Dendritic cell treated with granulocyte-macrophage colony-stimulating factor and Interleukin-4, amounts not matched to agents 40 ng/mL and 50 ng/mL, for 4 days (primary cell): ENCODE data around the gene CLK4.
A peak's percentile ranks its signal among the peaks of the same experiment; 100 is the strongest.
"Not testable (repeated sequence)": the region's sequence is repeated elsewhere in the genome, so short reads cannot be mapped to it uniquely, and the experiment has no call there.

Experiments used
- H3K27ac Mint-ChIP-seq: one replicate; pipeline ENCODE4 v1.8.0; 2022; ENCODE audit warnings: mild to moderate bottlenecking, mixed read lengths
- H3K27me3 Mint-ChIP-seq: one replicate; pipeline ENCODE4 v1.8.0; 2022; ENCODE audit warnings: mild to moderate bottlenecking, mixed read lengths
- H3K36me3 Mint-ChIP-seq: one replicate; pipeline ENCODE4 v1.8.0; 2022; ENCODE audit warnings: low read depth, mixed read lengths
- H3K4me1 Mint-ChIP-seq: one replicate; pipeline ENCODE4 v1.8.0; 2022; ENCODE audit warnings: low read depth, mixed read lengths
- H3K4me3 Mint-ChIP-seq: one replicate; pipeline ENCODE4 v1.8.0; 2022; ENCODE audit warnings: mild to moderate bottlenecking, moderate library complexity, mixed read lengths
- H3K9me3 Mint-ChIP-seq: one replicate; pipeline ENCODE4 v1.8.0; 2022; ENCODE audit warnings: mixed read lengths
- intact Hi-C: fragments of 100-400 bp; cut with micrococcal nuclease; formaldehyde crosslinking; loops from one replicate; pipeline ENCODE4 v1.15.0; 2022

The CLK4 gene

GRCh38 chr5:178587763-178588611 is 38.9 kb downstream of the CLK4 start:
- H3K4me1 Mint-ChIP-seq: peaks cover 29% of the 10 kb centered on the region
- H3K9me3 Mint-ChIP-seq: no peaks in the 10 kb centered on the region
- H3K27ac Mint-ChIP-seq: peak overlapping the region; percentile 50
- intact Hi-C loops: no loop called here
- H3K4me3 Mint-ChIP-seq: no peak overlapping the region
- H3K27me3 Mint-ChIP-seq: peaks cover 43% of the 10 kb centered on the region
- H3K36me3 Mint-ChIP-seq: no peaks in the 10 kb centered on the region

DNA sequence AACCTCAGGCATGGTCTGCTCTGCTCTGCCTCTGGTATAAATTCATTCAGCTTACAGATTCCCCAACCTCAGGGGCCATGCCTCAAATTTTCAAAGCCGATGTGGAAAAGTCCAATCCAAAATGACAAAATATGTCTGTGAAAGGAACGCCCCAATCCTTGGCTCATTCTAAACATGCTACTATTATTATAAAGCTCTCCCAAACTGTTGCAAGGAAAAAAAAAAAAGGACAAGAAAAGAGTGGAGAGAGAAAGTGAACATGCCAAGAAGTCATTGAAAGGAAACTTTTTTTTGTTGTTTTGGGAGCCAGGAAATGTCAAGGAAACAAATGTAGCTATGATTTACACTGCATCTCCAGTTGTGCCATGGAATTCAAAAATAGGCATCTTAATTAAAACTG is 40.5 kb downstream of the CLK4 start:
- no peaks in the 10 kb centered on the region for H3K9me3 Mint-ChIP-seq
- intact Hi-C loops: no loop called here
- no peak overlapping the region for H3K4me3 Mint-ChIP-seq
- H3K27ac Mint-ChIP-seq: no peak overlapping the region
- H3K36me3 Mint-ChIP-seq: no peaks in the 10 kb centered on the region
- H3K27me3 Mint-ChIP-seq: peaks cover 36% of the 10 kb centered on the region
- H3K4me1 Mint-ChIP-seq: peaks cover 29% of the 10 kb centered on the region

DNA sequence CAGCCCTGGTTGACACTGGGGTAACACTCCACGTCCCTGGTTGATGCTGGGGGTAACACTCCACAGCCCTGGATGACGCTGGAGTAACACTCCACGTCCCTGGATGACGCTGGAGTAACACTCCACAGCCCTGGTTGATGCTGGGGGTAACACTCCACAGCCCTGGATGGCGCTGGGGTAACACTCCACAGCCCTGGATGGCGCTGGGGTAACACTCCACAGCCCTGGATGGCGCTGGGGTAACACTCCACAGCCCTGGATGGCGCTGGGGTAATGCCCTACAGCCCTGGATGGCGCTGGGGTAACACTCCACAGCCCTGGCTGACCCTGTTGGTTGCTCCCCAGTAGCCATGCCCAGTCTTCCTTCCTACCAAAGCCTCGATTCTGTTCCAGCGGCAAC is 41.4 kb downstream of the CLK4 start:
- H3K4me3 Mint-ChIP-seq, H3K36me3 Mint-ChIP-seq, H3K27ac Mint-ChIP-seq, intact Hi-C loops, H3K9me3 Mint-ChIP-seq: not testable (repeated sequence)
- Mint-ChIP-seq H3K27me3 (peaks cover 27% of the 10 kb centered on the region), H3K4me1 (peaks cover 23% of the 10 kb centered on the region)

DNA sequence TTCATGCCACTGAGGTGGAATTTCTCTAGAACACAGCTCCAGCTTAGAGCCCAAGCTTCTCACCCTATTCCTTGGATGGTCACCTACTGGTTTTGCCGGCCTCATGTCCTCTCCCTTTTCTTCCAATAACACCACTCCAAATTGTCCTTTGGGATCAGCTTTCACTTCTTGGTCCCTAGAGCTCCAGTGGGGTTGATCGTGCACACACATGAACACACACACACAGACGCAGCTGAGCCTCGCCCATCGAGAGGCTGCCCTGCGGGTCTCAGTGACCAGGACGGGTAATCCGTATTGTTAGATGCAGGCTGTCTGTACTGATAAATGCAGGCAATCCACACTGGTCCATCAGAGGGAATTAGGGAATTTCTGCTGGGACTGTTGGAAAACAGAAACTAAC is 43.6 kb downstream of the CLK4 start:
- Mint-ChIP-seq H3K9me3 (no peaks in the 10 kb centered on the region), H3K36me3 (no peaks in the 10 kb centered on the region), H3K4me3 (no peak overlapping the region), H3K4me1 (peaks cover 9% of the 10 kb centered on the region), H3K27me3 (peaks cover 13% of the 10 kb centered on the region), H3K27ac (no peak overlapping the region)
- intact Hi-C loops: no loop called here

GRCh38 chr5:178582291-178582690 is 44.6 kb downstream of the CLK4 start:
- no peaks in the 10 kb centered on the region for H3K9me3 Mint-ChIP-seq
- H3K27ac Mint-ChIP-seq: no peak overlapping the region
- peaks cover 12% of the 10 kb centered on the region for H3K27me3 Mint-ChIP-seq
- intact Hi-C loops: no loop called here
- H3K36me3 Mint-ChIP-seq: no peaks in the 10 kb centered on the region
- no peak overlapping the region for H3K4me3 Mint-ChIP-seq
- peaks cover 2% of the 10 kb centered on the region for H3K4me1 Mint-ChIP-seq

- H3K27ac Mint-ChIP-seq: no peak overlapping the region
- H3K27me3 Mint-ChIP-seq: peaks cover 17% of the 10 kb centered on the region
- H3K4me1 Mint-ChIP-seq: peaks cover 8% of the 10 kb centered on the region
- H3K4me3 Mint-ChIP-seq: no peak overlapping the region
- no peaks in the 10 kb centered on the region for H3K36me3 Mint-ChIP-seq
- no peaks in the 10 kb centered on the region for H3K9me3 Mint-ChIP-seq
- intact Hi-C loops: no loop called here
Observed at GRCh38 chr5:178581621-178582020, 45.2 kb downstream of the CLK4 start.

DNA sequence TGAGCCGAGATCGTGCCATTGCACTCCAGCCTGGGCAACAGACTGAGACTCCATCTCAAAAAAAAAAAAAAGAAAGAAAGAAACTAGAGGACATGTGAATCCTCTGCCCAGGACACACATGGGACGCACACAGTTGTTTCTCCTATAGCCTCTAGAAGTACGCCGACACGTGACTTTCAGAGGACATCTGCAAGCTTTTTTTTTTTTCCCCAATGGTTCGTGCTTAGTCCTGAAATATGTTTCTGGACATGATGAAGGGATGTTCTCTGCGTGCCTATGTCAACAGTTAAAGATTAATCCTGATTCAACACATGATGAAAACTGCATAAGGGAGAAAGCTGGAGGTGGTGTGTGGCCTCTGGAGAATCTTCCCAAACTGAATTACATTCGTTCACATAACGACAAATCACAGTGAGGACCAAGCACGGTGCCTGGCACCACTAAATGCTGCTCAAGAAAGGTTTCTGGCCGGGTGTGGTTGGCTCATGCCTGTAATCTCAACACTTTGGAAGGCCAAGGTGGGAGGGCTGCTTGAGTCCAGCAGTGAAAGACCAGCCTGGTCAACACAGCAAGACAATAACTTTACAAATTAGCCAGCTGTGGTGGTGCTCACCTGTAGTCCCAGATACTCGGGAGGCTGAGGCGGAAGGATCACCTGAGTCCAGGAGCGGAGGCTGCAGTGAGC is 46.4 kb downstream of the CLK4 start:
- Mint-ChIP-seq H3K4me3 (no peak overlapping the region), H3K36me3 (no peaks in the 10 kb centered on the region), H3K27ac (no peak overlapping the region), H3K9me3 (no peaks in the 10 kb centered on the region), H3K4me1 (peaks cover 12% of the 10 kb centered on the region), H3K27me3 (peaks cover 30% of the 10 kb centered on the region)
- intact Hi-C loops: no loop called here

GRCh38 chr5:178577944-178578343 is 48.9 kb downstream of the CLK4 start:
- Mint-ChIP-seq H3K27me3 (peaks cover 38% of the 10 kb centered on the region), H3K4me1 (peaks cover 12% of the 10 kb centered on the region), H3K4me3 (no peak overlapping the region), H3K27ac (no peak overlapping the region), H3K9me3 (no peaks in the 10 kb centered on the region), H3K36me3 (no peaks in the 10 kb centered on the region)
- intact Hi-C loops: no loop called here

GRCh38 chr5:178577376-178577839 is 49.4 kb downstream of the CLK4 start:
- Mint-ChIP-seq H3K27ac (peak overlapping the region; percentile 58), H3K9me3 (peaks cover 2% of the 10 kb centered on the region), H3K4me1 (peaks cover 12% of the 10 kb centered on the region), H3K36me3 (no peaks in the 10 kb centered on the region), H3K27me3 (peaks cover 38% of the 10 kb centered on the region), H3K4me3 (peak overlapping the region; percentile 74)
- intact Hi-C loops: no loop called here

- peaks cover 8% of the 10 kb centered on the region for H3K9me3 Mint-ChIP-seq
- H3K27ac Mint-ChIP-seq: peak overlapping the region; percentile 58
- H3K4me3 Mint-ChIP-seq: peak overlapping the region; percentile 74
- H3K36me3 Mint-ChIP-seq: no peaks in the 10 kb centered on the region
- peaks cover 12% of the 10 kb centered on the region for H3K4me1 Mint-ChIP-seq
- intact Hi-C loops: no loop called here
- peaks cover 37% of the 10 kb centered on the region for H3K27me3 Mint-ChIP-seq
Observed at GRCh38 chr5:178576591-178577351, 50.1 kb downstream of the CLK4 start.

DNA sequence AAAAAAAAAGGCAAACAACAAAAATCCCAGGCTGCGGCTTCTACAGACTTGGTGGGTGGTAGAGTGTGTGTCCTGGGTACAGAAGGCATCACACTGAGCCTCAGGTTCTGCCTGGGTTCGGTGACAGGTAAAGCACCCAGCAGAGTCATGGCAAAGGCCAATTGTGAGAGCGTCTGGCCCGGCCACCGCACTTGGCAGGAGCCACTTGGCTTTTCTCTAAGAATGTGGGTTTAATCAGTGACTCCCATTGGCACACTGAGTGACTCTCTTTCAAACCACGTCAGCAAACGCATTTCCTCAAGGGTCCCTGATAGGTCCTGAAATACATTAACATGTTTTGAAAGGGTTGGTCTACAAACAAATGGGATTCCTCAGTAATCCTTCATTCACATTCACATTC is 53.6 kb downstream of the CLK4 start:
- H3K4me1 Mint-ChIP-seq: peaks cover 22% of the 10 kb centered on the region
- no peak overlapping the region for H3K27ac Mint-ChIP-seq
- intact Hi-C loops: no loop called here
- H3K9me3 Mint-ChIP-seq: peaks cover 10% of the 10 kb centered on the region
- H3K36me3 Mint-ChIP-seq: no peaks in the 10 kb centered on the region
- H3K27me3 Mint-ChIP-seq: peaks cover 34% of the 10 kb centered on the region
- no peak overlapping the region for H3K4me3 Mint-ChIP-seq

DNA sequence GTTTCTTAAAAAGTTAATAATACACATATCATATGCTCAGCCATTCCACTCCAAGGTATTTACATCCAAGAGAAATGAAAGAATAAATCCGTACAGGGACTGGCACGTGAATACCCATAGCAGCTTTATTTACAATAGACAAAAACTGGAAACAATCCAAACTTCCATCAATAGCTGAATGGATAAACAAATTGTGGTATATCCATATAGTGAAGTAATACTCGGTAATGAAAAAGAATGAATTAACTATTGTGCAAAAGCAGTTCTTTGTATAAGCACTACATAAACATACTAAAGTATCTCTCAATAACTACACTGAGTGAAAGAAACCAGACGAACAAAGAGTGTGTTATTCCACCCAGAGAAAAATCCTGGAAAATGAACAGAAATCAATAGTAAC is 54.2 kb downstream of the CLK4 start:
- Mint-ChIP-seq H3K27ac (no peak overlapping the region), H3K36me3 (no peaks in the 10 kb centered on the region), H3K4me1 (peaks cover 22% of the 10 kb centered on the region), H3K9me3 (peaks cover 10% of the 10 kb centered on the region), H3K4me3 (no peak overlapping the region), H3K27me3 (peaks cover 29% of the 10 kb centered on the region)
- intact Hi-C loops: no loop called here

GRCh38 chr5:178569485-178569884 is 57.4 kb downstream of the CLK4 start:
- intact Hi-C loops: no loop called here
- Mint-ChIP-seq H3K9me3 (peaks cover 10% of the 10 kb centered on the region), H3K4me1 (peaks cover 13% of the 10 kb centered on the region), H3K27ac (peak overlapping the region; percentile 10), H3K4me3 (no peak overlapping the region), H3K27me3 (peaks cover 9% of the 10 kb centered on the region), H3K36me3 (no peaks in the 10 kb centered on the region)
